TTC549 (cell line): ENCODE measurements around the gene PCSK6.
"Not testable (repeated sequence)": the region's sequence is repeated elsewhere in the genome, so short reads cannot be mapped to it uniquely, and the experiment has no call there.

Experiments
- FAIRE-seq: peaks from 2 replicates; lab custom pipeline; 2012; peaks lifted over from hg19 to GRCh38; lab: Jason Lieb, UNC

Gene PCSK6

GRCh38 chr15:101374326-101374725 is 115.2 kb downstream of the PCSK6 start:
- FAIRE-seq = no peak

- FAIRE-seq = no peak
Observed at GRCh38 chr15:101373577-101373976, 115.9 kb downstream of the PCSK6 start.

- FAIRE-seq = no peak
Observed at GRCh38 chr15:101372960-101373525, 116.5 kb downstream of the PCSK6 start.

GRCh38 chr15:101372149-101372577 is 117.3 kb downstream of the PCSK6 start:
- FAIRE-seq = no peak

GRCh38 chr15:101371519-101371918 is 118.0 kb downstream of the PCSK6 start:
- FAIRE-seq = no peak

GRCh38 chr15:101371081-101371480 is 118.4 kb downstream of the PCSK6 start:
- FAIRE-seq = no peak

GRCh38 chr15:101370330-101371024 is 119.0 kb downstream of the PCSK6 start:
- FAIRE-seq = no peak

GRCh38 chr15:101369676-101370075 is 119.8 kb downstream of the PCSK6 start:
- FAIRE-seq = no peak

GRCh38 chr15:101368861-101369642 is 120.5 kb downstream of the PCSK6 start:
- no peak for FAIRE-seq

- FAIRE-seq = no peak
Observed at GRCh38 chr15:101368086-101368780, 121.3 kb downstream of the PCSK6 start.

GRCh38 chr15:101366853-101367252 is 122.7 kb downstream of the PCSK6 start:
- FAIRE-seq = no peak

- FAIRE-seq = no peak
Observed at GRCh38 chr15:101362986-101363566, 126.4 kb downstream of the PCSK6 start.

- FAIRE-seq = no peak
Observed at GRCh38 chr15:101362359-101362758, 127.1 kb downstream of the PCSK6 start.

GRCh38 chr15:101361418-101361817 is 128.1 kb downstream of the PCSK6 start:
- FAIRE-seq = no peak

- no peak for FAIRE-seq
Observed at GRCh38 chr15:101359365-101359947, 130.1 kb downstream of the PCSK6 start.

- FAIRE-seq = no peak
Observed at GRCh38 chr15:101358895-101359294, 130.6 kb downstream of the PCSK6 start.

GRCh38 chr15:101357885-101358284 is 131.6 kb downstream of the PCSK6 start:
- no peak for FAIRE-seq

- FAIRE-seq = no peak
Observed at GRCh38 chr15:101357333-101357732, 132.2 kb downstream of the PCSK6 start.

- not testable (repeated sequence) for FAIRE-seq
Observed at GRCh38 chr15:101356512-101357172, 132.9 kb downstream of the PCSK6 start.

- no peak for FAIRE-seq
Observed at GRCh38 chr15:101355678-101356464, 133.6 kb downstream of the PCSK6 start.
